HepG2 (cell line): Measurements from ENCODE around the gene MPV17L2.

ENCODE experiments used
- RBM22 ChIP-seq: fragments of 200-400 bp; formaldehyde crosslinking; optimal IDR thresholded peaks from 2 replicates; pipeline ENCODE3; 2017; ENCODE audit warnings: mild to moderate bottlenecking, low read length, moderate library complexity
- TF ChIP-seq, protein P1 (sequence below): sonication (generic); formaldehyde crosslinking; IDR thresholded peaks from 2 replicates; pipeline ENCODE4 v1.4.0; 2020; ENCODE audit warnings: missing genetic modification reagents, mild to moderate bottlenecking, borderline replicate concordance
- TF ChIP-seq, protein P2 (sequence below): sonication (generic); formaldehyde crosslinking; IDR thresholded peaks from 2 replicates; pipeline ENCODE4 v1.5.0; 2020; ENCODE audit warnings: mild to moderate bottlenecking, missing genetic modification reagents

DNA sequence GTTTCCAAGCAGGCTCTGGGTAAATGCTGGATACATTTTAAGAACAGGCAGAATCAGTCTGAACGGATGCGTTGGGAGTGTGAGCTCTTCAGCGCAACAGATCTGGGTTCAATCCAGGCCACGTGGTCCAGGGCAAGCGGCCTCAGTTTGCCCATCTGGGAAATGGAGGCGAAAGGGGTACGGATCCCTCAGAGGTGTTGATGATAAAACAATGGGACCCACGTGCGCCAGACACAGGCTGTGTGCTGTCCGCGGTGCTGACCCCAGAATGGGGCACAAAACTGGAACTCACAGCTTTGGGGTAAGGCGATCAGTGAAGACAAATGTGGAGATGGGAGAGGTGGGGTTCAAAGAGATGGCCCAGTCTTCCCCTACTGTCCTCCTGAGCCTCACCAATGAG lies 46.3 kb downstream of the MPV17L2 start:
- TF ChIP-seq RBM22: no peak
- TF ChIP-seq, protein P1, sequence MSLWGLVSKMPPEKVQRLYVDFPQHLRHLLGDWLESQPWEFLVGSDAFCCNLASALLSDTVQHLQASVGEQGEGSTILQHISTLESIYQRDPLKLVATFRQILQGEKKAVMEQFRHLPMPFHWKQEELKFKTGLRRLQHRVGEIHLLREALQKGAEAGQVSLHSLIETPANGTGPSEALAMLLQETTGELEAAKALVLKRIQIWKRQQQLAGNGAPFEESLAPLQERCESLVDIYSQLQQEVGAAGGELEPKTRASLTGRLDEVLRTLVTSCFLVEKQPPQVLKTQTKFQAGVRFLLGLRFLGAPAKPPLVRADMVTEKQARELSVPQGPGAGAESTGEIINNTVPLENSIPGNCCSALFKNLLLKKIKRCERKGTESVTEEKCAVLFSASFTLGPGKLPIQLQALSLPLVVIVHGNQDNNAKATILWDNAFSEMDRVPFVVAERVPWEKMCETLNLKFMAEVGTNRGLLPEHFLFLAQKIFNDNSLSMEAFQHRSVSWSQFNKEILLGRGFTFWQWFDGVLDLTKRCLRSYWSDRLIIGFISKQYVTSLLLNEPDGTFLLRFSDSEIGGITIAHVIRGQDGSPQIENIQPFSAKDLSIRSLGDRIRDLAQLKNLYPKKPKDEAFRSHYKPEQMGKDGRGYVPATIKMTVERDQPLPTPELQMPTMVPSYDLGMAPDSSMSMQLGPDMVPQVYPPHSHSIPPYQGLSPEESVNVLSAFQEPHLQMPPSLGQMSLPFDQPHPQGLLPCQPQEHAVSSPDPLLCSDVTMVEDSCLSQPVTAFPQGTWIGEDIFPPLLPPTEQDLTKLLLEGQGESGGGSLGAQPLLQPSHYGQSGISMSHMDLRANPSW (CRISPR knock-in tag): no peak
- TF ChIP-seq, protein P2, sequence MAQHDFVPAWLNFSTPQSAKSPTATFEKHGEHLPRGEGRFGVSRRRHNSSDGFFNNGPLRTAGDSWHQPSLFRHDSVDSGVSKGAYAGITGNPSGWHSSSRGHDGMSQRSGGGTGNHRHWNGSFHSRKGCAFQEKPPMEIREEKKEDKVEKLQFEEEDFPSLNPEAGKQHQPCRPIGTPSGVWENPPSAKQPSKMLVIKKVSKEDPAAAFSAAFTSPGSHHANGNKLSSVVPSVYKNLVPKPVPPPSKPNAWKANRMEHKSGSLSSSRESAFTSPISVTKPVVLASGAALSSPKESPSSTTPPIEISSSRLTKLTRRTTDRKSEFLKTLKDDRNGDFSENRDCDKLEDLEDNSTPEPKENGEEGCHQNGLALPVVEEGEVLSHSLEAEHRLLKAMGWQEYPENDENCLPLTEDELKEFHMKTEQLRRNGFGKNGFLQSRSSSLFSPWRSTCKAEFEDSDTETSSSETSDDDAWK: no peak
